Fibroblast of lung (primary cell): ENCODE measurements around the gene NTMT2. TPM values are rescaled to one million over a fixed set of nuclear protein-coding genes. Genes with fewer than 3 reads are reported as not detected.

Experiments used
- DNase-seq, 2 donors: peaks; one replicate each; pipeline versions ENCODE4 v3.0.0 to v3.0.0-alpha.2; 2010; ENCODE audit warnings: low read depth in 2 of 2
- H2AFZ ChIP-seq: 2 replicates; pipeline ENCODE4 v1.5.1; 2012; ENCODE audit warnings: low read length, control low read depth, inconsistent platforms
- H3K27ac ChIP-seq: 2 replicates; pipeline ENCODE4 v1.5.1; 2011; ENCODE audit warnings: low read length, control low read depth; ENCODE audit not compliant: insufficient read depth
- H3K27me3 ChIP-seq: 2 replicates; pipeline ENCODE4 v1.5.1; 2011; ENCODE audit warnings: mild to moderate bottlenecking, low read length; ENCODE audit not compliant: control insufficient read depth, insufficient read depth
- H3K36me3 ChIP-seq: 2 replicates; pipeline ENCODE4 v1.5.1; 2011; ENCODE audit warnings: low read length; ENCODE audit not compliant: control insufficient read depth, insufficient read depth
- H3K4me1 ChIP-seq: 2 replicates; pipeline ENCODE4 v1.5.1; 2011; ENCODE audit warnings: low read length; ENCODE audit not compliant: control insufficient read depth, insufficient read depth; ENCODE audit errors: extremely low read depth
- H3K4me2 ChIP-seq: 2 replicates; pipeline ENCODE4 v1.5.1; 2011; ENCODE audit warnings: low read length, control low read depth; ENCODE audit not compliant: insufficient read depth; ENCODE audit errors: extremely low read depth
- H3K4me3 ChIP-seq, 4 experiments: fragments of 200-600 bp in 1 of 4; sonication (generic) in 1 of 4; replicated peaks in 1 of 4; 2 replicates each; pipeline ENCODE4 v1.5.1; 2011 to 2016; ENCODE audit warnings: low read length in 4 of 4, low read depth in 3 of 4, mild to moderate bottlenecking in 3 of 4, control low read depth in 2 of 4, inconsistent platforms in 1 of 4, mixed read lengths in 1 of 4; ENCODE audit not compliant: insufficient read depth in 1 of 4; ENCODE audit errors: control extremely low read depth in 1 of 4
- H3K79me2 ChIP-seq: 2 replicates; pipeline ENCODE4 v1.5.1; 2012; ENCODE audit warnings: mild to moderate bottlenecking, low read length, inconsistent platforms; ENCODE audit not compliant: control insufficient read depth, insufficient read depth
- H3K9ac ChIP-seq: 2 replicates; pipeline ENCODE4 v1.5.1; 2011; ENCODE audit warnings: mild to moderate bottlenecking, low read length, control low read depth; ENCODE audit not compliant: insufficient read depth
- H3K9me3 ChIP-seq: 2 replicates; pipeline ENCODE4 v1.5.1; 2012; ENCODE audit warnings: low read depth, low read length; ENCODE audit not compliant: control insufficient read depth, insufficient read depth
- H4K20me1 ChIP-seq: 2 replicates; pipeline ENCODE4 v1.5.1; 2011; ENCODE audit warnings: low read length; ENCODE audit not compliant: control insufficient read depth, insufficient read depth; ENCODE audit errors: extremely low read depth
- EZH2 ChIP-seq: IDR thresholded peaks from 2 replicates; pipeline ENCODE4 v1.5.1; 2012; ENCODE audit warnings: low read length, control low read depth, mild to moderate bottlenecking; ENCODE audit errors: missing control alignments
- polyA plus RNA-seq, 2 donors: library from polyadenylated mRNA; depleted of rRNA in 1 of 2; stranded (reverse) in 1 of 2; unstranded in 1 of 2; fragments of >200 nt; gene quantifications; 2 replicates each; pipeline ENCODE4 v1.2.1, GENCODE V29; 2011 to 2012; ENCODE audit warnings: missing spikeins in 1 of 2
- total RNA-seq: library from RNA; depleted of rRNA; stranded (reverse); fragments of >200 nt; gene quantifications from 2 replicates; pipeline ENCODE4 v1.2.1, GENCODE V29; 2014
- TF ChIP-seq, protein P1 (sequence below), 2 donors: IDR thresholded peaks in 1 of 2; conservative IDR thresholded peaks in 1 of 2; 1 replicate in 1 of 2; 2 replicates in 1 of 2; pipeline ENCODE4 v1.5.1; 2011 to 2012; ENCODE audit warnings: low read length in 2 of 2, control low read depth in 1 of 2, inconsistent platforms in 1 of 2, low read depth in 1 of 2, mild to moderate bottlenecking in 1 of 2

The NTMT2 gene
- total and polyA plus RNA-seq, 2 donors (not counting 1 experiment from before 2014, with no cell fraction given): not detected

DNA sequence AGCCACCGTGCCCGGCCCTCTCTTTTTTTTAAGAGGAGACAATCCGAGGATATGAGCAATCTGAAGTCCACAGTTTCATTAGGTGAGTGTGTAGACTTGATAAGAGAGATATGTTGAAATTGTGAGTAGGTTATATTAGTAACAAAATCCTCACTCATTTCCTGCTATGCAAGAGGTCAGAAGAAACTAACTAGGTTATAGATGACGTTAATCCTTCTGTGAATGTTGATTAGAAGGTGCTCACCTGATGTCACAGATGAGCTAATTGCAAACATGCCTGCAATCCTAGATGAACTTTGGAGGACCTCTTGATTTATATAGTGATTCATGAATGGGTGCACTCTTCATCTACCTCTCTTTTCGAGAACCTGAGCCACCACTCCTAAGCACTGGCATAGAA is 29.3 kb downstream of the NTMT2 start:
- peak in 1 of 2 donors; percentile 7 for DNase-seq
- no peak overlapping the region for H3K27ac ChIP-seq
- H3K79me2 ChIP-seq: no peaks in the 10 kb centered on the region
- H3K4me1 ChIP-seq: no peaks in the 10 kb centered on the region
- H3K4me2 ChIP-seq: no peak overlapping the region
- H3K9ac ChIP-seq: no peak overlapping the region
- no peaks in the 10 kb centered on the region for H3K36me3 ChIP-seq
- no peaks in the 10 kb centered on the region for H3K27me3 ChIP-seq
- H4K20me1 ChIP-seq: no peaks in the 10 kb centered on the region
- H3K4me3 ChIP-seq: no peak overlapping the region
- H3K9me3 ChIP-seq: no peaks in the 10 kb centered on the region
- no peak for TF ChIP-seq EZH2
- TF ChIP-seq, protein P1, sequence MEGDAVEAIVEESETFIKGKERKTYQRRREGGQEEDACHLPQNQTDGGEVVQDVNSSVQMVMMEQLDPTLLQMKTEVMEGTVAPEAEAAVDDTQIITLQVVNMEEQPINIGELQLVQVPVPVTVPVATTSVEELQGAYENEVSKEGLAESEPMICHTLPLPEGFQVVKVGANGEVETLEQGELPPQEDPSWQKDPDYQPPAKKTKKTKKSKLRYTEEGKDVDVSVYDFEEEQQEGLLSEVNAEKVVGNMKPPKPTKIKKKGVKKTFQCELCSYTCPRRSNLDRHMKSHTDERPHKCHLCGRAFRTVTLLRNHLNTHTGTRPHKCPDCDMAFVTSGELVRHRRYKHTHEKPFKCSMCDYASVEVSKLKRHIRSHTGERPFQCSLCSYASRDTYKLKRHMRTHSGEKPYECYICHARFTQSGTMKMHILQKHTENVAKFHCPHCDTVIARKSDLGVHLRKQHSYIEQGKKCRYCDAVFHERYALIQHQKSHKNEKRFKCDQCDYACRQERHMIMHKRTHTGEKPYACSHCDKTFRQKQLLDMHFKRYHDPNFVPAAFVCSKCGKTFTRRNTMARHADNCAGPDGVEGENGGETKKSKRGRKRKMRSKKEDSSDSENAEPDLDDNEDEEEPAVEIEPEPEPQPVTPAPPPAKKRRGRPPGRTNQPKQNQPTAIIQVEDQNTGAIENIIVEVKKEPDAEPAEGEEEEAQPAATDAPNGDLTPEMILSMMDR (conservative IDR thresholded peaks at IDR 0.05 in 1 of 2, IDR thresholded peaks at IDR 0.05 in 1 of 2; ENCODE audit: low read depth in 1 of 2, low read length in 2 of 2): no peak
- H2AFZ ChIP-seq: no peak overlapping the region

DNA sequence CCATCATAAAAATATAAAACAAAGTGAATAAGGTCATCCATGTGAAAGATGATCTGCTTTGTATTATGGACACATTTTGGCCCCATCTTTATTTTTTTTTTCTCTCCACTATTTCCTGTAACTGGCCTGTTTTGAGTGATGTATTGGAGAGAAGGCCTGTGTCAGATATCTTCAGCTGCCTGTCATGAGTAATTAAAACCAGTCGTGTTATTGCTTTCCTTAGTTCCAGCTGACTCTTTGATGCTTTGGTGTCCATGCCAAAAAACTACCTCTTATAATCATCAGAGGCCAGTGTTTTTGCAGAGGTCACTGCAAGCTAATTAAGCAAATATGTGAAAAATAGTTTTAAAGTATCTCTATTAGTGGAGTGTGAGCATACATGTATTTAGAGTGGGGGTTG is 29.7 kb downstream of the NTMT2 start:
- Histone ChIP-seq H2AFZ (no peak overlapping the region), H4K20me1 (no peaks in the 10 kb centered on the region), H3K27ac (no peak overlapping the region), H3K9me3 (no peaks in the 10 kb centered on the region), H3K9ac (no peak overlapping the region), H3K4me2 (no peak overlapping the region), H3K27me3 (no peaks in the 10 kb centered on the region), H3K4me3 (no peak overlapping the region), H3K36me3 (no peaks in the 10 kb centered on the region), H3K4me1 (no peaks in the 10 kb centered on the region), H3K79me2 (no peaks in the 10 kb centered on the region)
- DNase-seq: no peak
- TF ChIP-seq, protein P1 (conservative IDR thresholded peaks at IDR 0.05 in 1 of 2, IDR thresholded peaks at IDR 0.05 in 1 of 2; ENCODE audit: low read depth in 1 of 2, low read length in 2 of 2): no peak
- TF ChIP-seq EZH2: no peak

DNA sequence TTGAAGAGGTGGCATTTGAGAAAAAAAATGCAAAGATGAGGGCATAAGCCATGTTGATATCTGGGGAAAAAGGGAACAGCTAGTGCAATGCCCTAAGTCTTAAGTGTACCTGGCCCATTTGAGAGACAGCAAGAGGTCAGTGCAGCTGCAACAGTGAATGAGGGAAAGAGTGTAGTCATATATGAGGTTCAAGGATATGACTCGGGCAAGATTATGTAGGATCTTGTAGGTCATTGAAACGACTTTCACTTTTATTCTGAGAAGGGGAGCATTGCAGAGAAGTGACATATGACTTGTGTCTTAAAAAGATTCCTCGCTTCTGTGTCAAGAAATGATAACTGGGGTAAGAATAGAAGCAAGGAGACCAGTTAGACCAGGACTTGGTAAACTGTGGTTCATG is 31.0 kb downstream of the NTMT2 start:
- Histone ChIP-seq H3K27ac (no peak overlapping the region), H2AFZ (no peak overlapping the region), H3K4me1 (no peaks in the 10 kb centered on the region), H3K27me3 (no peaks in the 10 kb centered on the region), H3K36me3 (no peaks in the 10 kb centered on the region), H3K9ac (no peak overlapping the region), H3K79me2 (no peaks in the 10 kb centered on the region), H3K4me3 (no peak overlapping the region), H3K4me2 (no peak overlapping the region), H4K20me1 (no peaks in the 10 kb centered on the region), H3K9me3 (no peaks in the 10 kb centered on the region)
- TF ChIP-seq, protein P1 (conservative IDR thresholded peaks at IDR 0.05 in 1 of 2, IDR thresholded peaks at IDR 0.05 in 1 of 2; ENCODE audit: low read depth in 1 of 2, low read length in 2 of 2): no peak
- no peak for TF ChIP-seq EZH2
- no peak for DNase-seq
